ENCODE measurements around the gene DSCAML1. TPM values are rescaled to one million over a fixed set of nuclear protein-coding genes. Genes with fewer than 3 reads are reported as not detected.

Gene DSCAML1
- total RNA-seq, 2 donors from 2014 or later: 0.33 to 1.6 TPM

GRCh38 chr11:117669616-117670015, 127.4 kb downstream of the DSCAML1 start:
- intact Hi-C loops (cut with DNase I): no loop called here
- no peak for DNase-seq
- 81 to 91% methylated on average over 4 of the region's 4 CpGs for WGBS, 2 donors

GRCh38 chr11:117669062-117669461, 128.0 kb downstream of the DSCAML1 start:
- Histone ChIP-seq H3K27me3 (no peaks in the 10 kb centered on the region), H3K36me3 (replicated peaks in 1 of 2; ENCODE audit: insufficient read depth in 1 of 2, low read depth in 2 of 2) (no peaks in the 10 kb centered on the region), H3K9me3 (no peaks in the 10 kb centered on the region), H3K27ac (no peak overlapping the region), H3K4me1 (no peaks in the 10 kb centered on the region), H3K4me3 (no peak overlapping the region)
- TF ChIP-seq CTCF (IDR thresholded peaks at IDR 0.05): no peak
- TF ChIP-seq POLR2A (IDR thresholded peaks at IDR 0.05): no peak
- ATAC-seq (no peak), DNase-seq (no peak)
- 70 to 88% methylated on average over 1 to 4 of the region's 4 CpGs for WGBS, 2 donors
- intact Hi-C loops (cut with DNase I): no loop called here

More at GRCh38 chr11:117669616-117670015, 127.4 kb downstream of the DSCAML1 start:
- H3K9me3 ChIP-seq: no peaks in the 10 kb centered on the region
- H3K36me3 ChIP-seq (replicated peaks in 1 of 2; ENCODE audit: insufficient read depth in 1 of 2, low read depth in 2 of 2): no peaks in the 10 kb centered on the region
- ATAC-seq: no peak
- no peak overlapping the region for H3K4me3 ChIP-seq
- TF ChIP-seq CTCF (IDR thresholded peaks at IDR 0.05) (no peak), POLR2A (IDR thresholded peaks at IDR 0.05) (no peak)
- no peaks in the 10 kb centered on the region for H3K27me3 ChIP-seq
- H3K27ac ChIP-seq: no peak overlapping the region
- no peaks in the 10 kb centered on the region for H3K4me1 ChIP-seq

DNA sequence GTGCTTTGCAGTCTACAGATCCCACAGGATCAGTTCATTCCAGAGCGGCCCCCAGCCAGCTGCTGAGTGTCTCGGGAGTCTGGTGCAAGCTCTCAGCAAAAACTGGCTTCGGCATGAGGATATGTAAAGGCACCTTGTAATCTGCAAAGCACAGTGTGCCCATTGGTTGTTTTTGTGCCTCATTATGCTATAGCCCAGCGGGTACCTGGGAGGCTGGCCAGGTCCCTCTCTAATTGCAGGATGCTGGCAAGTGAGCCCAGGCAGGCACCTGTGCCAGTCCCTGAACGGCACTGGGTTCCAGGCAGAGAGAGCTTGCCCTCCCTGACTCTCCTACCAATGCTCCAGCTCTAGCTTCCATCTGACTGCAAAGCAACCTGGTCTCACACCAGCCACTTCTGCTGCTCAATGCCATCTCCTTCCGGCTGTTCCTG, 128.7 kb downstream of the DSCAML1 start:
- ATAC-seq: no peak
- Histone ChIP-seq H3K36me3 (replicated peaks in 1 of 2; ENCODE audit: insufficient read depth in 1 of 2, low read depth in 2 of 2) (no peaks in the 10 kb centered on the region), H3K27ac (no peak overlapping the region), H3K4me3 (no peak overlapping the region), H3K4me1 (no peaks in the 10 kb centered on the region), H3K9me3 (no peaks in the 10 kb centered on the region), H3K27me3 (no peaks in the 10 kb centered on the region)
- intact Hi-C loops (cut with DNase I): no loop called here
- WGBS, 2 donors: 73 to 76% methylated on average over 6 of the region's 6 CpGs
- TF ChIP-seq CTCF (IDR thresholded peaks at IDR 0.05) (no peak), POLR2A (IDR thresholded peaks at IDR 0.05) (no peak)
- no peak for DNase-seq

DNA sequence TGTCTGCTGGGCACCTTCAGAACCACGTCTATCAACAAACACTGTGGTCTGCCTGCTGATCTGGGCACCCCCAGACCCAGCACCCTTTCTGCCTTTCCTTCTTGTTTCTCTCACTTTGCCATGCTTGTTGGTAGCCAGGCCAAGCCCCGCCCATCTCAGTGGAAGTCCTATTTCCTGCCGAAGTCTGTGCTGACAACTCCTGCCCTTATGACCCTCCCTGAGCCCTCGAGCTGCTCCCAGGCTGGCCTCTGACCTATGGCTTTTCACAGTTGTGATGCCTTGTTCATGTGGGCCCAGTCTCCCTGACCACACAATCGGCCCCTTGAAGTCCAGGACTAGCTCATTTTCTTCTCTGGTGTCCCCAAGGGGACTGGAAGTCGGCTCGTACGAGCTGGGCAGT, 132.1 kb downstream of the DSCAML1 start:
- DNase-seq (no peak), ATAC-seq (no peak)
- H3K36me3 ChIP-seq (replicated peaks in 1 of 2; ENCODE audit: insufficient read depth in 1 of 2, low read depth in 2 of 2): no peaks in the 10 kb centered on the region
- WGBS, 2 donors: 61 to 66% methylated on average over 8 of the region's 8 CpGs
- TF ChIP-seq CTCF (IDR thresholded peaks at IDR 0.05): no peak
- TF ChIP-seq POLR2A (IDR thresholded peaks at IDR 0.05): no peak
- intact Hi-C loops (cut with DNase I): no loop called here
- no peak overlapping the region for H3K4me3 ChIP-seq
- H3K27ac ChIP-seq: no peak overlapping the region
- H3K4me1 ChIP-seq: no peaks in the 10 kb centered on the region
- no peaks in the 10 kb centered on the region for H3K27me3 ChIP-seq
- no peaks in the 10 kb centered on the region for H3K9me3 ChIP-seq

- no peaks in the 10 kb centered on the region for H3K4me1 ChIP-seq
- no peak for DNase-seq
Measured at GRCh38 chr11:117663821-117664220, 133.2 kb downstream of the DSCAML1 start.

More at GRCh38 chr11:117663821-117664220, 133.2 kb downstream of the DSCAML1 start:
- peak; percentile 13 for ATAC-seq
- Histone ChIP-seq H3K27ac (no peak overlapping the region), H3K36me3 (replicated peaks in 1 of 2; ENCODE audit: insufficient read depth in 1 of 2, low read depth in 2 of 2) (no peaks in the 10 kb centered on the region), H3K9me3 (no peaks in the 10 kb centered on the region), H3K4me3 (no peak overlapping the region), H3K27me3 (no peaks in the 10 kb centered on the region)
- TF ChIP-seq POLR2A (IDR thresholded peaks at IDR 0.05): no peak
- TF ChIP-seq CTCF (IDR thresholded peaks at IDR 0.05): no peak
- 33 to 38% methylated on average over 8 to 11 of the region's 11 CpGs for WGBS, 2 donors
- intact Hi-C loops (cut with DNase I): no loop called here
